Natural killer cell treated with Interleukin-12 subunit alpha and Interleukin-12 subunit beta and Interleukin-15 and Interleukin-18, amount 100 ng/mL, for 72 hours (primary cell): ENCODE measurements around the gene CHRNA5. TPM values are rescaled to one million over a fixed set of nuclear protein-coding genes. Genes with fewer than 3 reads are reported as not detected.

ENCODE experiments used
- ATAC-seq, 2 donors: fragments of 150-1000 bp; cut with Tn5 transposase in 1 of 2; sonication (Bioruptor Pico), chemical (Tn5 transposase) in 1 of 2; 2 replicates each; pipeline ENCODE4 v1.10.0; 2021
- DNase-seq: peaks from one replicate; pipeline ENCODE4 v3.0.0; 2022; ENCODE audit warnings: low spot score
- H3K27ac Mint-ChIP-seq, 2 donors: 1 replicate in 1 of 2; 2 replicates in 1 of 2; pipeline ENCODE4 v1.8.0; 2022; ENCODE audit warnings: mixed read lengths in 2 of 2, mild to moderate bottlenecking in 1 of 2, moderate library complexity in 1 of 2
- H3K27me3 Mint-ChIP-seq, 2 donors: 1 replicate in 1 of 2; 2 replicates in 1 of 2; pipeline ENCODE4 v1.8.0; 2022; ENCODE audit warnings: mixed read lengths in 2 of 2
- H3K36me3 Mint-ChIP-seq: one replicate; pipeline ENCODE4 v1.8.0; 2022; ENCODE audit warnings: mixed read lengths
- H3K4me1 Mint-ChIP-seq, 2 donors: 1 replicate in 1 of 2; 2 replicates in 1 of 2; pipeline ENCODE4 v1.8.0; 2022; ENCODE audit warnings: low read depth in 2 of 2, mixed read lengths in 2 of 2, mild to moderate bottlenecking in 1 of 2
- H3K4me3 Mint-ChIP-seq: one replicate; pipeline ENCODE4 v1.8.0; 2022; ENCODE audit warnings: mixed read lengths
- H3K9me3 Mint-ChIP-seq: 2 replicates; pipeline ENCODE4 v1.8.0; 2022; ENCODE audit warnings: mixed read lengths
- total RNA-seq, 2 donors: library from RNA; stranded (reverse); gene quantifications; one replicate each; pipeline ENCODE4 v1.2.3, GENCODE V29; 2022

The CHRNA5 gene
- total RNA-seq, 2 donors from 2014 or later = 4.4 to 9.0 TPM

DNA sequence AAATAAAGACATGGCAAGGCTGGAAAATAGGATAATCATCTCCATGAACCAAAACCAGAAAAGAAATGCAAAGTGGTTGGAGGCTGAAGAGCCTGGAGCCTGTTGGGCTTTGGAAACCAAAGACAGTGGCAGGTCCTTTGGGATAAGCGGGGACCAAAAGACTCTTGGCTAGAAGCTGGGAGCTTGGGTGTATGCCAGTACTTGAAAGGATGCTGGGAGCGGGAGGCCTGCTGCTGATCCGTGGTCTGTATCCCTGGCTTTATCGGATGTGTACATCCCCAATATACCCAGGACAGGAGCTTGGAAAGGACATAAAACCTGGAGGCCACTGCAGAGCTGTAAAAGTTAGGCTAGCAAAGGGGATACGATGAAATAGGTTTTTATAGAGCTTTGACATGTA is 77.0 kb downstream of the CHRNA5 start:
- H3K9me3 Mint-ChIP-seq = no peaks in the 10 kb centered on the region
- no peak overlapping the region for H3K27ac Mint-ChIP-seq
- ATAC-seq = peak in 1 of 2 donors; percentile 21
- peaks cover 0 to 3% of the 10 kb centered on the region in 2 donors for H3K4me1 Mint-ChIP-seq
- H3K27me3 Mint-ChIP-seq = peaks cover 3 to 5% of the 10 kb centered on the region in 2 donors
- H3K4me3 Mint-ChIP-seq = peak overlapping the region; percentile 34
- no peak for DNase-seq
- H3K36me3 Mint-ChIP-seq = no peaks in the 10 kb centered on the region

Other genes starting within 250 kb of the CHRNA5 start
- not detected for gene CRABP1, start 225.2 kb upstream of the CHRNA5 start, total RNA-seq
- 10 to 100 TPM; 79.0 to 92.8 TPM for gene IREB2, start 127.3 kb upstream of the CHRNA5 start, total RNA-seq
- gene HYKK, start 57.9 kb upstream of the CHRNA5 start, total RNA-seq = under 1 TPM; 0.50 to 0.56 TPM
- 100 to 1,000 TPM; 144 to 286 TPM for gene PSMA4, start 25.1 kb upstream of the CHRNA5 start, total RNA-seq
- not detected for gene CHRNA3, start 55.5 kb downstream of the CHRNA5 start, total RNA-seq
- not detected for gene CHRNB4, start 75.7 kb downstream of the CHRNA5 start, total RNA-seq
- gene ADAMTS7, start 245.9 kb downstream of the CHRNA5 start, total RNA-seq = under 1 TPM; 0.19 to 0.20 TPM